ENCODE data around the gene SLC25A48.
"Not testable (repeated sequence)": the region's sequence is repeated elsewhere in the genome, so short reads cannot be mapped to it uniquely, and the experiment has no call there.

Gene SLC25A48

GRCh38 chr5:135833961-135834638, 363 bp upstream of the SLC25A48 start:
- no peaks in the 10 kb centered on the region for H3K36me3 ChIP-seq (ENCODE audit: insufficient read depth, low read length)
- peak overlapping the region; percentile 68 for H3K9ac ChIP-seq (ENCODE audit: low read depth, low read length)
- H3K9me3 ChIP-seq (ENCODE audit: control insufficient read depth, insufficient read depth, low read length): peaks cover 1% of the 10 kb centered on the region; the same call in 1 of the 2 replicates
- H3K4me1 ChIP-seq (ENCODE audit: insufficient read depth, low read length): no peaks in the 10 kb centered on the region

- no peaks in the 10 kb centered on the region for H3K36me3 ChIP-seq (ENCODE audit: insufficient read depth, low read length)
- peaks cover 6% of the 10 kb centered on the region; the same call in 1 of the 2 replicates for H3K9me3 ChIP-seq (ENCODE audit: control insufficient read depth, insufficient read depth, low read length)
Observed at GRCh38 chr5:135835766-135836165, 1.3 kb downstream of the SLC25A48 start.

GRCh38 chr5:135838395-135838794, 3.9 kb downstream of the SLC25A48 start:
- H3K4me1 ChIP-seq (ENCODE audit: insufficient read depth, low read length); H3K9me3 ChIP-seq (ENCODE audit: control insufficient read depth, insufficient read depth, low read length); H3K9ac ChIP-seq (ENCODE audit: low read depth, low read length); H3K36me3 ChIP-seq (ENCODE audit: insufficient read depth, low read length): not testable (repeated sequence)

More at GRCh38 chr5:135835766-135836165, 1.3 kb downstream of the SLC25A48 start:
- no peaks in the 10 kb centered on the region for H3K4me1 ChIP-seq (ENCODE audit: insufficient read depth, low read length)
- H3K9ac ChIP-seq (ENCODE audit: low read depth, low read length): no peak overlapping the region

DNA sequence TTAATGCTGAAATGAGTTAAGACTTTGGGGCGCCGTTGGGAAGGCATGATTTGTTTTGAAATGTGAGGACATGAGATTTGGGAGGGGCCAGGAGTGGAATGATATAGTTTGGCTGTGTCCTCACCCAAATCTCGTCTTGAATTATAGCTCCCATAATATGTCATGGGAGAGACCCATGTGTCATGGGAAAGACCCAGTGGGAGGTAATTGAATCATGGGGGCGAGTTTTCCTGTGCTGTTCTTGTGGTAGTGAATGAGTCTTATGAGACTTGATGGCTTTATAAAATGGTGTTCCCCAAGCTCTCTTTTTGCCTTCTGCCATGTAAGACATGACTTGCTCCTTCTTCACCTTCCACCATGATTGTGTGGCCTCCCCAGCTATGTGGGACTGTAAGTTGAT, 5.1 kb downstream of the SLC25A48 start:
- no peak overlapping the region for H3K9ac ChIP-seq (ENCODE audit: low read depth, low read length)
- H3K4me1 ChIP-seq (ENCODE audit: insufficient read depth, low read length): no peaks in the 10 kb centered on the region
- peaks cover 6% of the 10 kb centered on the region; the same call in 1 of the 2 replicates for H3K9me3 ChIP-seq (ENCODE audit: control insufficient read depth, insufficient read depth, low read length)
- no peaks in the 10 kb centered on the region for H3K36me3 ChIP-seq (ENCODE audit: insufficient read depth, low read length)

GRCh38 chr5:135840959-135841358, 6.5 kb downstream of the SLC25A48 start:
- Histone ChIP-seq H3K4me1 (ENCODE audit: insufficient read depth, low read length) (no peaks in the 10 kb centered on the region), H3K9ac (ENCODE audit: low read depth, low read length) (no peak overlapping the region), H3K36me3 (ENCODE audit: insufficient read depth, low read length) (no peaks in the 10 kb centered on the region), H3K9me3 (ENCODE audit: control insufficient read depth, insufficient read depth, low read length) (peaks cover 6% of the 10 kb centered on the region; the same call in 1 of the 2 replicates)

DNA sequence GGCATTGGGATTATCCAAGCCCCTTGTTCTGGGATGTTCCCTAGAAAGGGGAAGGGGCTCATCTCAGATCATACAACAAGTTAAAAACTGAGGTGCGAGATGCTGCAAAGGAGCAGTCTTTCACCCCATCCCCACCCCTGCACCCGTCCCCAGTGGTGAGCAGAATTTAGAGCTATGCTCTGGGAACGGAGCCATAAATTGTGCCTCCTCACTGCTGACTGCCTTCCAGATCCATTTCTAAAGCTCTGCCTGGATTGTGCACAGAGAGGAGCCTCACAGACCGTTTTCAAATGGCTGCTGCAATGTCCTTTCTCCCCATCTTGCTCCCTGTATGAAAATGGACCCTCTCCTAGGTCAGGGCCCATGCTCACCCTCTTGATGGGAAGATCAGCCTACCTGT, 8.3 kb downstream of the SLC25A48 start:
- Histone ChIP-seq H3K9me3 (ENCODE audit: control insufficient read depth, insufficient read depth, low read length) (peaks cover 6% of the 10 kb centered on the region; the same call in 1 of the 2 replicates), H3K36me3 (ENCODE audit: insufficient read depth, low read length) (no peaks in the 10 kb centered on the region), H3K9ac (ENCODE audit: low read depth, low read length) (no peak overlapping the region), H3K4me1 (ENCODE audit: insufficient read depth, low read length) (no peaks in the 10 kb centered on the region)

DNA sequence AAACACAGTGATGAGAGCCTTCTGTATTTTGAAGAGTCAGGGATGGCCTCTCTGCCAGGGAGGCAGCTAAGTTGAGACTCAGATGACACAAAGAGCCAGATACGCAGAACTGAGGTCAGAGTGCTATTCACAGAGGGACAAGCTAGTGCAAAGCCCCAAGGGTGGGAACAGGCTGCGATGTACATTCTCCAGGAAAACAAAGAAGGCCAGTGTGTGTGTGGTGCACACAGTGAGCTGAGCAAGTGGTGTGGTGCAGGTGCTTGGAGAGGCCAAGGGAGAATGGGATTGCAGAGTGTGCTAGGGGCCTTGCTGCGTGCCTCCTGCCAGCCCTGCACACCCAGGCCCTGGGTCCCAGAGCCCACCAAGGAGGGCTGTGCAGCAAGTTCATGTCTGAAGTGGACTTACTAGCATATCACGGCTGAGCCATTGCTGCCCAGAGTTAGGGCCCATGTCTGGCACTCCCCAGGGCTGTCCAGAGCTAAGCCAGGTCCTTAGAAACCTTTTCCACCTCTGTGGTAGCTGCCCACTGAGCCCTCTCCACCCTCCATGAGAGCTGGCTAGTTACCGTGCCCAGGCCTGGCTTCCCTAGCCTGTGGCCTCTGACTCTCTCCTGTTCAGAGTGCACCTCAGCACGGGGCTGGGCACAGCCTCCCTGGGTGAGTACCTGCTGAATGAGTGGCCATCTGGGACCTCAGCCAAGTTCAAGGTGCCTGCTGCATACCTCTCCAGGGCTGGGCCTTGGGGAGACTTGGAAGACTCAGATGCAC, 9.3 kb downstream of the SLC25A48 start:
- no peaks in the 10 kb centered on the region for H3K36me3 ChIP-seq (ENCODE audit: insufficient read depth, low read length)
- H3K9ac ChIP-seq (ENCODE audit: low read depth, low read length): no peak overlapping the region
- no peaks in the 10 kb centered on the region for H3K4me1 ChIP-seq (ENCODE audit: insufficient read depth, low read length)
- H3K9me3 ChIP-seq (ENCODE audit: control insufficient read depth, insufficient read depth, low read length): peaks cover 6% of the 10 kb centered on the region; the same call in 1 of the 2 replicates

DNA sequence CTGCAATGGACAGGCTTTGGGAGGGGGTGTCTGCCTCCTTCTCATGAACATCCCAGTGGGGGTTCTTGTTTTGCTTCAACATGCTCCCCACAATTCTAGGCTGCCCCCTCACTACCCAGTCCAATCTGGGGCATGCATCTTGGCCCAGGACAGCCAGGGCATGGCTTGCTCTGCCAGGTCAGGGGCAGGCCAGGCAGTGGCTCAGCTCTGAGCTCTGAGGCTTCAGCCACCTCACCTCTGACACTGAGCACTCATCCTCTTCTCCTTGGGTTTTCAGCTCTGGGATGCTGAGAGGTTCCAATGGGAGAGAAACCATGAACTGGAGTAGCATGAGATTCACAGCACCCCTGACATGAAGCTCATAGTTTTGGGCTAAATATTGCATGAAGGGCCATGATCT, 11.8 kb downstream of the SLC25A48 start:
- H3K9me3 ChIP-seq (ENCODE audit: control insufficient read depth, insufficient read depth, low read length): no peaks in the 10 kb centered on the region
- H3K36me3 ChIP-seq (ENCODE audit: insufficient read depth, low read length): no peaks in the 10 kb centered on the region
- H3K9ac ChIP-seq (ENCODE audit: low read depth, low read length): no peak overlapping the region
- H3K4me1 ChIP-seq (ENCODE audit: insufficient read depth, low read length): no peaks in the 10 kb centered on the region

DNA sequence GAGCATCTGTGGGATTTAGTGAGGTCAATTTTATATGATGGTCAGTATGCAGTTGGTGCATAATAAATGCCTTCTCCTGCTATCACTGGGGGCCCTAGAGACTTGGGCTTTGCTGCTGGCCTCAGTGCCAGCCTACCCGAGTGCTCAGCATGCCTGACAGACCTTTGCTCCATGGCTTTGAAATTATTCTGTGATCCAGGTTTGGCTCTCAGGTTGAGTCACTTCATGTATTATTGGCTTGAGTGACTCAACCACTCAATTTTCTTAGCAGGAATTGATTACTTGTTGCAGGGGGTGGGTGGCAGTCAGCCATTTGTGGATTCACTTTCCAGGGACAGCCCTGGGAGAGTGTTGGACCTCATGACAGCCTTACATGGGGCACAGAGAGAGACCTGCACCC, 13.5 kb downstream of the SLC25A48 start:
- no peaks in the 10 kb centered on the region for H3K4me1 ChIP-seq (ENCODE audit: insufficient read depth, low read length)
- no peaks in the 10 kb centered on the region for H3K36me3 ChIP-seq (ENCODE audit: insufficient read depth, low read length)
- H3K9me3 ChIP-seq (ENCODE audit: control insufficient read depth, insufficient read depth, low read length): no peaks in the 10 kb centered on the region
- no peak overlapping the region for H3K9ac ChIP-seq (ENCODE audit: low read depth, low read length)

DNA sequence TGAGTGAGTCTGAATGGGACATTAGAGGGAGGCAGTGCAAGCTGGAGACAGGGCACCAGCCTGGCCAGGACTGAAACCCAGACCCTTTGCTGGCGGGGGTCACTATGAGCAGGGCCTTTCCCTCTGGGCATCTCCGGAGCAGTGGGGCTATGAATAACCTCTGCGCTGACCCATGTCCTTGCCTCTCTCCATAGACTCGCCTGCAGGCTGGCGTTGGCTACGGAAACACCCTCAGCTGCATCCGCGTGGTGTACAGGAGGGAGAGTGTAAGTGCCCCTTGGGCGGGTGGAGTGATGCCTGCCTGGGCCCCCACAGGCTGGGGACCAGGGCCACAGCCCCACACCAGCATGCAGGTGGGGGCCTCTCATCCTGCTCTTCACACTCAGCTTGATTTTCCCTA, 15.8 kb downstream of the SLC25A48 start:
- no peaks in the 10 kb centered on the region for H3K36me3 ChIP-seq (ENCODE audit: insufficient read depth, low read length)
- no peaks in the 10 kb centered on the region for H3K4me1 ChIP-seq (ENCODE audit: insufficient read depth, low read length)
- no peak overlapping the region for H3K9ac ChIP-seq (ENCODE audit: low read depth, low read length)
- no peaks in the 10 kb centered on the region for H3K9me3 ChIP-seq (ENCODE audit: control insufficient read depth, insufficient read depth, low read length)

GRCh38 chr5:135850671-135851070, 16.2 kb downstream of the SLC25A48 start:
- H3K9me3 ChIP-seq (ENCODE audit: control insufficient read depth, insufficient read depth, low read length): no peaks in the 10 kb centered on the region
- H3K36me3 ChIP-seq (ENCODE audit: insufficient read depth, low read length): no peaks in the 10 kb centered on the region
- no peak overlapping the region for H3K9ac ChIP-seq (ENCODE audit: low read depth, low read length)
- no peaks in the 10 kb centered on the region for H3K4me1 ChIP-seq (ENCODE audit: insufficient read depth, low read length)

GRCh38 chr5:135851186-135851914, 16.9 kb downstream of the SLC25A48 start:
- Histone ChIP-seq H3K4me1 (ENCODE audit: insufficient read depth, low read length) (no peaks in the 10 kb centered on the region), H3K36me3 (ENCODE audit: insufficient read depth, low read length) (no peaks in the 10 kb centered on the region), H3K9ac (ENCODE audit: low read depth, low read length) (no peak overlapping the region), H3K9me3 (ENCODE audit: control insufficient read depth, insufficient read depth, low read length) (no peaks in the 10 kb centered on the region)

- no peaks in the 10 kb centered on the region for H3K9me3 ChIP-seq (ENCODE audit: control insufficient read depth, insufficient read depth, low read length)
- no peaks in the 10 kb centered on the region for H3K36me3 ChIP-seq (ENCODE audit: insufficient read depth, low read length)
- H3K9ac ChIP-seq (ENCODE audit: low read depth, low read length): no peak overlapping the region
- no peaks in the 10 kb centered on the region for H3K4me1 ChIP-seq (ENCODE audit: insufficient read depth, low read length)
Observed at GRCh38 chr5:135851915-135852845, 17.7 kb downstream of the SLC25A48 start.

Measured in ES-I3 (cell line).